GM12878 (cell line): ENCODE results near the gene FBXO21. TPM values are rescaled to one million over a fixed set of nuclear protein-coding genes. Genes with fewer than 3 reads are reported as not detected.

Source experiments
- ATAC-seq: fragments of 200-7000 bp; cut with Tn5 transposase; 3 replicates; pipeline ENCODE4 v1.9.1; 2020; ENCODE audit warnings: mild to moderate bottlenecking, moderate library complexity
- BruUV-seq: library from RNA; stranded (reverse); fragments of 400-500 nt; replicated peaks from 2 replicates; lab custom pipeline; 2021; lab: Mats Ljungman, UMichigan
- CTCF ChIA-PET: fragments of 300-600 bp; sonication (Branson Sonifier 250); formaldehyde crosslinking; extraction: SDS; loops from one replicate; lab custom pipeline; 2021; ENCODE audit warnings: inconsistent platforms; lab: Yijun Ruan, JAX
- POLR2A ChIA-PET: fragments of 350-600 bp; formaldehyde crosslinking; extraction: SDS; loops from one replicate; lab custom pipeline; 2021; ENCODE audit warnings: inconsistent platforms; lab: Charles Lee
- RAD21 ChIA-PET: fragments of 300-600 bp; sonication (Branson Sonifier 250); formaldehyde crosslinking; loops from one replicate; lab custom pipeline; 2023; ENCODE audit warnings: antibody characterized with exemption; ENCODE audit not compliant: unreplicated experiment; lab: Charles Lee
- SMC1A ChIA-PET: fragments of 300-600 bp; sonication (Branson Sonifier 250); formaldehyde crosslinking; loops from one replicate; lab custom pipeline; 2023; ENCODE audit not compliant: unreplicated experiment, uncharacterized antibody; lab: Charles Lee
- DNase-seq: peaks from one replicate; pipeline ENCODE4 v3.0.0-alpha.2; 2011; ENCODE audit warnings: low read depth, low spot score
- FAIRE-seq: peaks from 3 replicates; lab custom pipeline; 2011; peaks lifted over from hg19 to GRCh38; lab: Jason Lieb, UNC
- H2AFZ ChIP-seq: 2 replicates; pipeline ENCODE4 v1.6.0; 2011; ENCODE audit warnings: low read depth, low read length, control low read depth; ENCODE audit not compliant: control insufficient read depth
- H3K27ac ChIP-seq: 2 replicates; pipeline ENCODE4 v1.5.1; 2011; ENCODE audit warnings: control low read depth; ENCODE audit not compliant: control insufficient read depth, insufficient read depth
- H3K27me3 ChIP-seq, 2 experiments: replicated peaks in 1 of 2; 2 replicates each; pipeline versions ENCODE4 v1.6.0 to v1.6.1; 2011; ENCODE audit warnings: low read length in 1 of 2; ENCODE audit not compliant: control insufficient read depth in 2 of 2, insufficient read depth in 2 of 2
- H3K36me3 ChIP-seq, 2 experiments: 2 replicates each; pipeline ENCODE4 v1.5.1; 2011; ENCODE audit warnings: low read length in 1 of 2; ENCODE audit not compliant: control insufficient read depth in 2 of 2, insufficient read depth in 2 of 2
- H3K4me1 ChIP-seq: 2 replicates; pipeline ENCODE4 v1.6.1; 2011; ENCODE audit warnings: mild to moderate bottlenecking, low read length, moderate library complexity, mixed read lengths; ENCODE audit not compliant: control insufficient read depth, insufficient read depth
- H3K4me2 ChIP-seq: 2 replicates; pipeline ENCODE4 v1.6.0; 2011; ENCODE audit warnings: control low read depth; ENCODE audit not compliant: control insufficient read depth, insufficient read depth
- H3K4me3 ChIP-seq: fragments of 200-600 bp; sonication (generic); 2 replicates; pipeline ENCODE4 v1.5.1; 2016
- H3K79me2 ChIP-seq: 2 replicates; pipeline ENCODE4 v1.6.0; 2011; ENCODE audit warnings: low read length; ENCODE audit not compliant: control insufficient read depth, insufficient read depth
- H3K9ac ChIP-seq: 2 replicates; pipeline ENCODE4 v1.8.0; 2011; ENCODE audit warnings: low read length, control low read depth, mixed read lengths; ENCODE audit not compliant: control insufficient read depth, insufficient read depth
- H3K9me3 ChIP-seq: replicated peaks from 3 replicates; pipeline ENCODE4 v1.5.1; 2011; ENCODE audit warnings: mild to moderate bottlenecking, low read length; ENCODE audit not compliant: control insufficient read depth, insufficient read depth
- H4K20me1 ChIP-seq: 2 replicates; pipeline ENCODE4 v1.6.0; 2011; ENCODE audit not compliant: control insufficient read depth, insufficient read depth
- BHLHE40 ChIP-seq, 2 experiments: fragments of 450-650 bp in 1 of 2; IDR thresholded peaks; 2 replicates each; pipeline ENCODE4 v1.6.1; 2011 to 2017; ENCODE audit warnings: low read depth in 2 of 2, borderline replicate concordance in 1 of 2, improper control_type of control experiment in 1 of 2, low read length in 1 of 2, mild to moderate bottlenecking in 1 of 2
- CHD4 ChIP-seq: fragments of 200-600 bp; sonication (generic); IDR thresholded peaks from 2 replicates; pipeline ENCODE4 v1.6.1; 2016; ENCODE audit warnings: mild to moderate bottlenecking
- CREM ChIP-seq: IDR thresholded peaks from 2 replicates; pipeline ENCODE4 v1.6.1; 2014; ENCODE audit warnings: antibody characterized with exemption, low read depth
- HDGF ChIP-seq: fragments of 450-650 bp; IDR thresholded peaks from 2 replicates; pipeline ENCODE4 v1.6.1; 2016; ENCODE audit warnings: antibody characterized with exemption
- MEF2B ChIP-seq: fragments of 450-650 bp; IDR thresholded peaks from 2 replicates; pipeline ENCODE4 v1.6.1; 2018; ENCODE audit warnings: mild to moderate bottlenecking, moderate library complexity; ENCODE audit not compliant: partially characterized antibody, poor library complexity, severe bottlenecking
- NFYB ChIP-seq: IDR thresholded peaks from 2 replicates; pipeline ENCODE4 v1.6.1; 2011; ENCODE audit warnings: low read depth, mild to moderate bottlenecking, low read length, improper control_type of control experiment, moderate library complexity; ENCODE audit not compliant: insufficient read depth
- POLR2AphosphoS5 ChIP-seq: IDR thresholded peaks from 2 replicates; pipeline ENCODE4 v1.6.1; 2011; ENCODE audit warnings: mild to moderate bottlenecking, low read length, inconsistent platforms
- WGBS: methylation state at CpG from one replicate; pipeline ENCODE4 v1.1.6; 2016; ENCODE audit warnings: low lambda C conversion rate; ENCODE audit not compliant: insufficient replicate concordance, insufficient coverage; ENCODE audit errors: missing lambda C conversion rate; 5-methylcytosine and 5-hydroxymethylcytosine counted together
- in situ Hi-C: fragments of 300-500 bp; cut with MboI; formaldehyde crosslinking; loops from 9 replicates; pipeline ENCODE4 v1.14.3; 2018; ENCODE audit warnings: mixed read lengths
- intact Hi-C: fragments of 100-400 bp; cut with micrococcal nuclease; formaldehyde crosslinking; loops from one replicate; pipeline ENCODE4 v1.14.2; 2022; ENCODE audit not compliant: unreplicated experiment
- polyA plus RNA-seq, 11 experiments: library from polyadenylated mRNA; depleted of rRNA in 4 of 11; unstranded in 6 of 11; stranded (reverse) in 5 of 11; fragments of >200 nt; fragmentation: Nextera tagmentation in 4 of 11; fragmentation: Illumina TruSeq in 1 of 11; extraction: Ambion mirVana in 4 of 11; extraction: Trizol in 1 of 11; gene quantifications; 1 replicate in 1 of 11; 2 replicates in 10 of 11; pipeline versions ENCODE4 v1.2.1 to v1.2.3, GENCODE V29; 2011 to 2016; ENCODE audit warnings: inconsistent platforms in 2 of 11, missing spikeins in 2 of 11, low read depth in 1 of 11
- total RNA-seq, 4 experiments: library from RNA; depleted of rRNA in 3 of 4; stranded (reverse); fragments of >200 nt in 3 of 4; fragmentation: Illumina TruSeq in 1 of 4; extraction: Trizol in 1 of 4; gene quantifications; 2 replicates each; pipeline versions ENCODE4 v1.2.1 to v1.2.3, GENCODE V29; 2013 to 2021
- TF ChIP-seq, protein P1 (sequence below): fragments of 150-350 bp; IDR thresholded peaks from 2 replicates; pipeline ENCODE4 v1.6.1; 2016; ENCODE audit warnings: low read depth, low read length

FBXO21 gene
- total and polyA plus RNA-seq, 10 of the 15 experiments (the other 5 are each of a cell fraction or from before 2014, with no cell fraction given) = 5.5 to 32.6 (median 18.9) TPM

DNA sequence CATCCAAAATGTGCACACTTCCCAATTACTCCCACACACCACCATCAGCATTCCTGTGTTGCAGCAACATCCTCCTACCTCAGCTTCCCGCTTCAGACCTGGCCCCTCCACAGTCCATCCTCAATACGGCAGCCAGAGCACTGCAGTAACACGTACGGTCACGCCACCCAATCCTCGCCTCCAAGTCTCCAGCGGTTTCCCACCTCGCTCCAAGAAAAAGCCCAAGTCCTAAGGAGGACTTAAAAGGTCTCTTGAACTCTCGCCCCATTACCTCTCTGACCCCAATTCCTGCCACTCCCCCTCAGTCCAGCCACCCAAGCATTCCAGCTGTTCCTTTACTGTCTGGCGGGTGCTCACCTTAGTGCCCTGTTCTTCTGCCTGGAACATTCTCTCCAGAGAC, 12.0 kb downstream of the FBXO21 start:
- SMC1A ChIA-PET = no interaction called here
- peaks cover 2 to 22% of the 10 kb centered on the region in 2 experiments for H3K36me3 ChIP-seq
- TF ChIP-seq CHD4 (no peak), NFYB (no peak), BHLHE40 (IDR thresholded peaks at IDR 0.05; ENCODE audit: borderline replicate concordance in 1 of 2, low read depth in 2 of 2, low read length in 1 of 2) (no peak), MEF2B (no peak), POLR2AphosphoS5 (0 out of 2 replicates have a peak, but pooled peaks have one; percentile 23), HDGF (no peak), CREM (no peak)
- TF ChIP-seq, protein P1, sequence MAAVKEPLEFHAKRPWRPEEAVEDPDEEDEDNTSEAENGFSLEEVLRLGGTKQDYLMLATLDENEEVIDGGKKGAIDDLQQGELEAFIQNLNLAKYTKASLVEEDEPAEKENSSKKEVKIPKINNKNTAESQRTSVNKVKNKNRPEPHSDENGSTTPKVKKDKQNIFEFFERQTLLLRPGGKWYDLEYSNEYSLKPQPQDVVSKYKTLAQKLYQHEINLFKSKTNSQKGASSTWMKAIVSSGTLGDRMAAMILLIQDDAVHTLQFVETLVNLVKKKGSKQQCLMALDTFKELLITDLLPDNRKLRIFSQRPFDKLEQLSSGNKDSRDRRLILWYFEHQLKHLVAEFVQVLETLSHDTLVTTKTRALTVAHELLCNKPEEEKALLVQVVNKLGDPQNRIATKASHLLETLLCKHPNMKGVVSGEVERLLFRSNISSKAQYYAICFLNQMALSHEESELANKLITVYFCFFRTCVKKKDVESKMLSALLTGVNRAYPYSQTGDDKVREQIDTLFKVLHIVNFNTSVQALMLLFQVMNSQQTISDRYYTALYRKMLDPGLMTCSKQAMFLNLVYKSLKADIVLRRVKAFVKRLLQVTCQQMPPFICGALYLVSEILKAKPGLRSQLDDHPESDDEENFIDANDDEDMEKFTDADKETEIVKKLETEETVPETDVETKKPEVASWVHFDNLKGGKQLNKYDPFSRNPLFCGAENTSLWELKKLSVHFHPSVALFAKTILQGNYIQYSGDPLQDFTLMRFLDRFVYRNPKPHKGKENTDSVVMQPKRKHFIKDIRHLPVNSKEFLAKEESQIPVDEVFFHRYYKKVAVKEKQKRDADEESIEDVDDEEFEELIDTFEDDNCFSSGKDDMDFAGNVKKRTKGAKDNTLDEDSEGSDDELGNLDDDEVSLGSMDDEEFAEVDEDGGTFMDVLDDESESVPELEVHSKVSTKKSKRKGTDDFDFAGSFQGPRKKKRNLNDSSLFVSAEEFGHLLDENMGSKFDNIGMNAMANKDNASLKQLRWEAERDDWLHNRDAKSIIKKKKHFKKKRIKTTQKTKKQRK = no peak
- TF ChIP-seq, all 136 proteins: peak for 1
- ChIA-PET CTCF (no interaction called here), RAD21 (no interaction called here), POLR2A (no interaction called here)
- Histone ChIP-seq H3K27me3 (no peaks in the 10 kb centered on the region), H3K9me3 (peaks cover 7% of the 10 kb centered on the region; the same call in 2 of the 3 replicates), H3K27ac (no peak overlapping the region), H3K4me2 (no peak overlapping the region), H3K4me1 (no peaks in the 10 kb centered on the region), H3K79me2 (no peaks in the 10 kb centered on the region), H3K9ac (no peak overlapping the region), H3K4me3 (no peak overlapping the region), H4K20me1 (no peaks in the 10 kb centered on the region), H2AFZ (no peak overlapping the region)
- intact Hi-C loops (no loop called here), in situ Hi-C loops (loop anchor here (25.0 kb wide), 1 partner anchor 1209 kb away; the partner anchor contains the start of gene SUDS3)
- BruUV-seq = no TSS peak
- no peak for FAIRE-seq
- DNase-seq = no peak
- 94% methylated on average over 10 of the region's 10 CpGs for WGBS
- no peak for ATAC-seq
